Mammary epithelial cell (primary cell): Measurements from ENCODE around the gene CMTM4.

Source experiments
- CTCF ChIP-seq, 2 donors: IDR thresholded peaks in 1 of 2; conservative IDR thresholded peaks in 1 of 2; 2 replicates each; pipeline ENCODE4 v1.5.1; 2011 to 2012; ENCODE audit warnings: inconsistent platforms in 2 of 2, low read length in 2 of 2, mild to moderate bottlenecking in 2 of 2, control low read depth in 1 of 2, low read depth in 1 of 2; ENCODE audit not compliant: insufficient read depth in 1 of 2; ENCODE audit errors: extremely low read depth in 1 of 2
- EZH2 ChIP-seq: IDR thresholded peaks from 2 replicates; pipeline ENCODE4 v1.6.1; 2012; ENCODE audit warnings: low read length, inconsistent platforms, borderline replicate concordance

GRCh38 chr16:66621973-66622372 is 74.6 kb downstream of the CMTM4 start:
- TF ChIP-seq CTCF (conservative IDR thresholded peaks at IDR 0.05 in 1 of 2, IDR thresholded peaks at IDR 0.05 in 1 of 2; ENCODE audit: extremely low read depth in 1 of 2, insufficient read depth in 1 of 2, low read depth in 1 of 2, low read length in 2 of 2) (no peak), EZH2 (no peak)
